GM12874 (cell line): Measurements from ENCODE around the gene CCL26.

Experiments used
- TF ChIP-seq, protein P1 (sequence below): IDR thresholded peaks from 2 replicates; pipeline ENCODE4 v1.5.1; 2011; ENCODE audit warnings: low read depth, mild to moderate bottlenecking, control low read depth, low read length, moderate library complexity; ENCODE audit not compliant: insufficient read depth

The CCL26 gene

DNA sequence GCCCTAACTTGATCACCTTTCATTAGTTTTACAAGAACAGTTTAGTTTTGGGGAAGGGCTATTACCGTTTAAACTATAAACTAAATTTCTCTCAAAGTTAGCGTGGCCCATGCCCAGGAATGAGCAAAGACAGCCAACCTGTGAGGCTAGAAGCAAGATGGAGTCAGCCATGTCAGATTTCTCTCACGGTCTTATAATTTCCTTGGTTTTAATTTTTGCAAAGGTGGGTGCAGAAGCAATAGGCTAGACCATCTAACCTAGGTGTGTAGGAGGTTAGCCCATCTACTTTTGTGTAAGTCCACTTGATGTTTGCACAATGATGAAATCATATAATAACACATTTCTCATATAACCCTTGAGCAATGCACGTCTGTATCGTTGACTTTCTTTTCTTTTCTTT is 32.7 kb upstream of the CCL26 start:
- TF ChIP-seq, protein P1, sequence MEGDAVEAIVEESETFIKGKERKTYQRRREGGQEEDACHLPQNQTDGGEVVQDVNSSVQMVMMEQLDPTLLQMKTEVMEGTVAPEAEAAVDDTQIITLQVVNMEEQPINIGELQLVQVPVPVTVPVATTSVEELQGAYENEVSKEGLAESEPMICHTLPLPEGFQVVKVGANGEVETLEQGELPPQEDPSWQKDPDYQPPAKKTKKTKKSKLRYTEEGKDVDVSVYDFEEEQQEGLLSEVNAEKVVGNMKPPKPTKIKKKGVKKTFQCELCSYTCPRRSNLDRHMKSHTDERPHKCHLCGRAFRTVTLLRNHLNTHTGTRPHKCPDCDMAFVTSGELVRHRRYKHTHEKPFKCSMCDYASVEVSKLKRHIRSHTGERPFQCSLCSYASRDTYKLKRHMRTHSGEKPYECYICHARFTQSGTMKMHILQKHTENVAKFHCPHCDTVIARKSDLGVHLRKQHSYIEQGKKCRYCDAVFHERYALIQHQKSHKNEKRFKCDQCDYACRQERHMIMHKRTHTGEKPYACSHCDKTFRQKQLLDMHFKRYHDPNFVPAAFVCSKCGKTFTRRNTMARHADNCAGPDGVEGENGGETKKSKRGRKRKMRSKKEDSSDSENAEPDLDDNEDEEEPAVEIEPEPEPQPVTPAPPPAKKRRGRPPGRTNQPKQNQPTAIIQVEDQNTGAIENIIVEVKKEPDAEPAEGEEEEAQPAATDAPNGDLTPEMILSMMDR = no peak

DNA sequence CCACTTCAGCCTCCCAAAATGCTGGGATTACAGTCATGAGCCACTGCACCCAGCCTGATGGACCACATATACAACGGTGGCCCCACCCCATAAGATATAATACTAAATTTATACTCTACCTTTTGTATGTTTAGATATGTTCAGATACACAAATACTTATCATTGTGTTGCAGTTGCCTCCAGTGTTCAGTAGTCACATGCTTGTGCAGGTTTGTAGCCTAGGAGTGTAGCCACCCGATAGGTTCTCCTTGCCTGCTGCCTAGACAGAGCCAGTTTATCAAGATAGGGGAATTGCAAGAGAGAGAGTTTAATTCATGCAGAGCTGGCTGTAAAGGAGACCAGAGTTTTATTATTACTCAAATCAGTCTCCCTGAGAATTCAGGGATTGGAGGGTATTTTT is 32.0 kb upstream of the CCL26 start:
- TF ChIP-seq, protein P1 = no peak

DNA sequence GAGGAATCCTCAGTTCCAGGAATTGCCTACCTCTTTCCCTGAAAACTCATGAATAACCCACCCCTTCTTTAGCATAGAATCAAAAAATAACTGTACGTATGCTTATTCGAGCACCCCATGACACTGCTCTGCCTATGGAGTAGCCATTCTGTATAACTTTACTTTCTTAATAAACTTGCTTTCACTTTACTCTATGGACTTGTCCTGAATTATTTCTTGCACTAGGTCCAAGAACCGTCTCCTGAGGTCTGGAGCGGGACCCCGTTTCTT is 30.5 kb upstream of the CCL26 start:
- TF ChIP-seq, protein P1 = no peak

DNA sequence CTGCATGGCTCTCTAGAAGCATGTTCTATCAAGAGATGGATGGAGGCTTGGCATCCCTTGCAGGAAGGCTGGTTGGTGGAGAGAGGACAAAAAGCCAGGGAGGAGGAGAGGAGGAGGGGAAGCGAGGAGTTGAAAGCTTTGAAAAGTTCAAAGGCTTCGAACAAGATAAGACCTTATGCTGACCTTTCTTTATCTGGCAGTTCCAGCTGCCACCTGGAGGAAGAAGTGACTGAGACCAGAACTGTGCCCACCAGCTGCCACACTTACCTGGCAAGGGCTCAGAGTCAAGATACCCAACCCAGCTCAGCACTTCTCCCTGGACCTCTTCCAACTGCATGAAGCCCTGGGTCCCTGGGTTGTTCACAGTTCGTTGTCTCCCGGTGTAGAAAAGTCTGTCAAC is 26.8 kb upstream of the CCL26 start:
- TF ChIP-seq, protein P1 = no peak

DNA sequence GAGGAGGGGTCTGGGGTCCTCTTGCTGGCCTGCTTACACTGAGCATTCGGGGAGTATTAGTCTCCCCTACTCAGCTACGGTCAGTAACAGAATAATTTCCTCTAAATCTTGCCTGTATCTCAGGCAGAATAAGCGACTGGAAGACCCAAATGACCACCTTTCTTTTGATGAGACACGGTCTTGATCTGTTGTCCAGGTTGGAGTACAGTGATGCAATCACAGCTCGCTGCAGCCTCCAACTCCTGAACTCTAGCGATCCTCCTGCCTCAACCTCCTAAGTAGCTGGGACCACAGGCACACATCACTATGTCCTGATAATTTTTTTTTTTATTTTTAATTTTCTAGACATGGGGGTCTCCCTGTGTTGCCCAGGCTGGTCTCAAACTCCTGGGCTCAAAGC is 24.4 kb upstream of the CCL26 start:
- TF ChIP-seq, protein P1 = no peak

DNA sequence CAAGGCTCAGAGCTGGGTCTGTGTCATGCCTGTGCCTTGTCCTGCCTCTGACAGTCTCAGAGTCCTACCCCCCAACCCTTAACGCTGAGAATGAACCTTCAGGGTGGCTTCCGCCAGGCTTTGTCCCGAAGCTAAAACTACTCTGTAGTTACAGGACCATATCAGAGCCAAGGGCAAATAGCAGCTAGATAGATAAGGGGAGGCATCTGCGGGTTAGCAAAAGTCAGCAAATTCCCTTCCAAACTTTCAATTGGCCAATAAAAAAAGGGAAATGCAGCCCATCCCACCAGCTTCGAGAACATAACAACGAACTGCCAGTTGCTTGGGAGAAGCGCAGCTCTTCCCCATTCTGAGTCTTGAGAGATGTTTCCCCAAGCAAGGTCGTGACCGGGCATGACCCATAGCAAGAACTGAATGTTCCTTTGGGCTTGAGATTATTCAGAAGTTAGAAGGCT is 23.8 kb upstream of the CCL26 start:
- TF ChIP-seq, protein P1 = no peak

DNA sequence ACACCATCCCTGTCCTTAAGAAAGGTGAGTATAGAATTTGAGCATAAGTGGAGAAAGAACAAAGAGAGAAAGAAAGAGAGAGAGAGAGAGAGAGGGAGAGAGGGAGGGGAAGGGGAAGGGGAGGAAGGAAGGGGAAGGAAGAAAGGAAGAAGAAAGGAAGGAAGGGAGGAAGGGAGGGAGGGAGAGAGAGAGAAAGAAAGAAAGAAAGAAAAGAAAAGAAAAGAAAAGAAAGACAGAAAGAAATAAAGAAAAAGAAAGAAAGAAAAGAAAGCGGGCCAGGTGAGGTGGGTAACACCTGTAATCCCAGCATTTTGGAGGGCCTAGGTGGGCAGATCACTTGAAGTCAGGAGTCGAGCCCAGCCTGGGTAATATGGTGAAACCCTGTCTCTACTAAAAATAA is 21.7 kb upstream of the CCL26 start:
- TF ChIP-seq, protein P1 = no peak

DNA sequence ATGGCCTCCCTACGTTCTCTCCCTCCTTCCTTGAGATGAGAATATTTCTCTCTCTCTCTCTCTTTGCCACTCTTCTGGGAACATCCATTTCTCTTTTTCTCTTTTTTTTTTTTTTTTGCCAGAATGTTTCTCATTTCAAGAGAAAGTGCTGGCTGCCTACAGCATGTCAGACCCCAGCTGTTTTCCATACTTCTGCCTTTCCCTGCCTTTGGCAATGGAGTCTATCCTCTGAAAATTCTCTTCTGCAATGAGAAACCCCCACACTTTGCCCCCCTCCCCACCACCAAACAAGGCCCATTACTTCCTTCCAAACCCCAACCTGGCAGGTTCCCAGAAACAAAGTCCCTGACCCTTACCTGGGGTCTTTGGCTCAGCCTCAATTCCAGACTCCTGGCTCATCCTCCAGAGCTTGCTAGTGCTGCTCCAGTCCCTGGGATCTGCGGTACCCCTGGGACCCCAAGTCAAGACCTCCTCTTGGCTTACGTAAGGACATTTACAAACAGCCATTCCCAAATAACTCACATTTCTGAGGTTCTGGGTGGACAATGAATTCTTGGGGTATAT is 17.4 kb upstream of the CCL26 start:
- TF ChIP-seq, protein P1 = no peak
